Neural progenitor cell (in vitro differentiated cells): Measurements from ENCODE around the gene FBXW5.

Source experiments
- EZH2 ChIP-seq: fragments of 200-600 bp; sonication (generic); IDR thresholded peaks from 2 replicates; pipeline ENCODE4 v1.6.1; 2017; ENCODE audit warnings: antibody characterized with exemption, mild to moderate bottlenecking, moderate library complexity
- TF ChIP-seq, protein P1 (sequence below): fragments of 200-600 bp; sonication (generic); IDR thresholded peaks from 2 replicates; pipeline ENCODE4 v1.5.1; 2017; ENCODE audit warnings: antibody characterized with exemption, mild to moderate bottlenecking

DNA sequence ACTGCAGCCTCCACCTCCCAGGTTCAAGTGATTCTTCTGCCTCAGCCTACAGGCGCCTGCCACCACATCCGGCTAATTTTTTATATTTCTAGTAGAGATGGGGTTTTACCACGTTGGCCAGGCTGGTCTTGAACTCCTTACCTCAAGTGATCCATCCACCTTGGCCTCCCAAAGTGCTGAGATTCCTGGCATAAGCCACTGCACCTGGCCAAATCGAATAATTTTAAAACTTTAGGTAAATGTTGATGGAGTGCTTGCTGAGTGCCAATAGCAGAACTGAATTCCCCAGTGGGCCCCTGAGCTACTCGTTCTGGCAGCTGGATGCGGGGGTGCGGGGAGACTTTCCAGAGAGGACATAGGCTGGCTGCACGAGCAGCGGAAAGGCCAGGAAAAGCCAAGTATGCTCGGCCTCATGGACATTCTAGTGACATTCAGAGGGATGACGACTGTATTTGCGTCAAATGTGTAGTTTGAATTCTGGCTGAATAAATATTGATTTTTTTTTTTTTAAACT lies 41.4 kb downstream of the FBXW5 start:
- TF ChIP-seq, protein P1, sequence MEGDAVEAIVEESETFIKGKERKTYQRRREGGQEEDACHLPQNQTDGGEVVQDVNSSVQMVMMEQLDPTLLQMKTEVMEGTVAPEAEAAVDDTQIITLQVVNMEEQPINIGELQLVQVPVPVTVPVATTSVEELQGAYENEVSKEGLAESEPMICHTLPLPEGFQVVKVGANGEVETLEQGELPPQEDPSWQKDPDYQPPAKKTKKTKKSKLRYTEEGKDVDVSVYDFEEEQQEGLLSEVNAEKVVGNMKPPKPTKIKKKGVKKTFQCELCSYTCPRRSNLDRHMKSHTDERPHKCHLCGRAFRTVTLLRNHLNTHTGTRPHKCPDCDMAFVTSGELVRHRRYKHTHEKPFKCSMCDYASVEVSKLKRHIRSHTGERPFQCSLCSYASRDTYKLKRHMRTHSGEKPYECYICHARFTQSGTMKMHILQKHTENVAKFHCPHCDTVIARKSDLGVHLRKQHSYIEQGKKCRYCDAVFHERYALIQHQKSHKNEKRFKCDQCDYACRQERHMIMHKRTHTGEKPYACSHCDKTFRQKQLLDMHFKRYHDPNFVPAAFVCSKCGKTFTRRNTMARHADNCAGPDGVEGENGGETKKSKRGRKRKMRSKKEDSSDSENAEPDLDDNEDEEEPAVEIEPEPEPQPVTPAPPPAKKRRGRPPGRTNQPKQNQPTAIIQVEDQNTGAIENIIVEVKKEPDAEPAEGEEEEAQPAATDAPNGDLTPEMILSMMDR = no peak
- no peak for TF ChIP-seq EZH2
